Measurements from ENCODE around the gene PI4KA. TPM values are rescaled to one million over a fixed set of nuclear protein-coding genes. Genes with fewer than 3 reads are reported as not detected.

Gene PI4KA
- total RNA-seq, 1 donor from 2014 or later: 117 TPM

- intact Hi-C loops (cut with micrococcal nuclease): no loop called here
These were observed 79.4 kb downstream of the PI4KA start for GRCh38 chr22:20779014-20779817.

DNA sequence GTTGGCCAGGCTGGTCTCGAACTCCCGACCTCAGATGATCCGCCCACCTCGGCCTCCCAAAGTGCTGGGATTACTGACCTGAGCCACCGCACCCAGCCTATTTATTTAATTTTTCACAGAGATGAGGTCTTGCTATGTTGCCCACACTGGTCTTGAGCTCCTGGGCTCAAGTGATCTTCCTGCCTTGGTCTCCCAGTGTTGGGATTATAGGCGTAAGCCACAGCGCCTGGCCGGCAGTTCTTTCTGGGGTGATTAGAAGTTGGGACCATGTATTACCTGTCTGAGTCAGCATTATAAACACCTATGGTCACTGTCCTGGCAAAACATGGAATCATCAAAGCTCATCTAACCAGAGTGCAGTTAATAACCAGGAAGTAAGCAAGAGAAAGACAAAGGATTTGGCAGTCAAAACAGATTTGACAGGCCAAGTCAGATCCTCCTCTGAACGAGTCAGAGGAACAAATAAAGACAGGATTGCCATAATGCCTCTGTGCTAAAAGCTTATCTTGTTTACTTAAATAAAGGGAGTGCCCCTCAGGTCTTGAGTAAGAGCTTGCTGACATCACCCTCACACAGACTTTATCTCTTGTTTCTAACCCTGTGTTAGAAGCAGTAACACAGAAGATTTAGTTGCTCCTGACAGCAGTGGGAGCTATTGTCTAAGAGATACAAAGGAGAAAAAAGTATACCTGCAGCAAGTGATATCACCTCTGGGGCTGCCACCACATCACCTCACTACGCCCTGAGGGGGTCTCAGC is 81.0 kb downstream of the PI4KA start:
- intact Hi-C loops (cut with micrococcal nuclease): no loop called here

DNA sequence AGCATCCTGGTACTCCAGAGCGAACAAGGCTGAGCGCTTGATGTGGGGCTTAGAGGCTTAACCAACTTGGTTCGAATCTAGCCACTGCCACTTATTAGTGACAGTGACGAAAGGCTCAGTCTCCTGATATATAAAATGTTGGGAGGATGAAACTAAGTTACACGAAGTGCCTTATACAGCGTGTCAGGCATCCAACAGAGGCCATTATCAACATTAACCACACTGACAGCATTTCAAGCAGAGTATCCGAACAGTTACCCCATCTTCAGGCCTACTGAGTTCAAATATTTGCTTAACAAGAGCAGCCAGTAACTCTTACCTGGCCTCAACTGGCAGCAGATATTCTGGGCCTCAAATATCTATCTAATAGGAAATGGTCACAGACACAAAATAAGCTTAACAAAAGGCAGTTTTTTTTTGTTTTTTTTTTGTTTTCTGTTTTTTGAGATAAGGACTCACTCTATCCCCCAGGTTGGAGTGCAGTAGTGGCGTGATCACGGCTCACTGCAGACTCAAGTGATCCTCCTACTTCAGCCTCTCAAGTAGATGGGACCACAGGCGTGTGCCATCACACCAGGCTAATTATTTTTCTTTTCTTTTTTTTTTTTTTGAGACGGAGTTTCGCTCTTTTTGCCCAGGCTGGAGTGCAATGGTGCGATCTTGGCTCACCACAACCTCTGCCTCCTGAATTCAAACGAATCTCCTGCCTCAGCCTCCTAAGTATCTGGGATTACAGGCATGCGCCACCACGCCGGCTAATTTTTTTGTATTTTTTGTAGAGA is 81.8 kb downstream of the PI4KA start:
- intact Hi-C loops (cut with micrococcal nuclease): no loop called here

GRCh38 chr22:20775342-20775895 is 83.2 kb downstream of the PI4KA start:
- intact Hi-C loops (cut with micrococcal nuclease): no loop called here

GRCh38 chr22:20774882-20775281 is 83.7 kb downstream of the PI4KA start:
- intact Hi-C loops (cut with micrococcal nuclease): no loop called here

- intact Hi-C loops (cut with micrococcal nuclease): no loop called here
These were observed 84.8 kb downstream of the PI4KA start, which contains the start of gene SERPIND1 for GRCh38 chr22:20773793-20774212. SERPIND1 (plus strand) TSS chr22:20774113; CDS start chr22:20779313, 5,200 bp downstream.

DNA sequence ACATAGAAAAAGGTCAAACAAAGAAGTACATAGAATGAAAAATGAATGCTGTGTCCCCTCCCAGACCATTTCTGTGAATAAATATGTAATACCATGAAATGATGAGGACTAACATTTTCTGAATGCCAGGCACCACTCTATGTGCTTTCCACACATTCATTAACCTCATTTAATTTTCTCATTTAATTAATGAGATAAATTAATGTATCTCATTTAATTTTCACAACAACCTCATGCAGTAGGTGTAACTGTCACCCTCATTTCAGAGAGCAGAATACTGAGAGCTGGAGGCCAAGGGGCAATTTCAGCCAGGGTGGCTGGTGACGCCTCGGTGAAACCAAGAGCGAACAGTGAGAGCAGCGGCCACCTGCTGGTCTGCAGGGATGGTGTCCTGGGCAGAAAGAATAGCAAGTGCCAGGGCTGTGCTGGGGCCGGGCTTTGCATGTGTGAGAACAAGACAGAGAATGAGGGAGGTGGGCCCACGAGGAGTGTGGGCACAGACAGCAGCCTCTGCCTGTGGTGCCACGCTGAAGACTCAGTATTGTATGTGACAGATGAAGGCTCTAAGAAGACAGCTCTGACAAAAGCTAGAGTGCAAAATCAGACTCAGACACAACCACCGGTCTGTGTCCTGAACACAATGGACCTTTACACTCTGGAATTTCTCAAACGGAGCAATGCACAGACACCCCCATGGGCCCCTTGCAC is 86.5 kb downstream of the PI4KA start:
- intact Hi-C loops (cut with micrococcal nuclease): no loop called here

DNA sequence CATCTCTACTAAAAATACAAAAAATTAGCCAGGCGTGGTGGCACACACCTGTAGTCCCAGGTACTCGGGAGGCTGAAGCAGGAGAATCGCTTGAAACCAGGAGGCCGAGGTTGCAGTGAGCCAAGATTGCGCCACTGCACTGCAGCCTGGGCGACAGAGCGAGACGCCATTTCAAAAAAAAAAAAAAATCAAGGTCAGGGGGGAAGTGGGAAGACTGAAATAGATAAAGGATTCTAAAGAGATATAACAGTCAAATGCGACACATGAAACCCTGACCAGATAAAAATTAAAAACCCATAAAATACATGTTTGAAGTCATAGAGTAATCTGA is 89.2 kb downstream of the PI4KA start:
- intact Hi-C loops (cut with micrococcal nuclease): loop anchor here (10.0 kb wide), 1 partner anchor 55 kb away; no protein-coding TSS in a partner anchor

- intact Hi-C loops (cut with micrococcal nuclease): loop anchor here (10.0 kb wide), 1 partner anchor 58 kb away; no protein-coding TSS in a partner anchor
These were observed 92.1 kb downstream of the PI4KA start for GRCh38 chr22:20766530-20766929.

DNA sequence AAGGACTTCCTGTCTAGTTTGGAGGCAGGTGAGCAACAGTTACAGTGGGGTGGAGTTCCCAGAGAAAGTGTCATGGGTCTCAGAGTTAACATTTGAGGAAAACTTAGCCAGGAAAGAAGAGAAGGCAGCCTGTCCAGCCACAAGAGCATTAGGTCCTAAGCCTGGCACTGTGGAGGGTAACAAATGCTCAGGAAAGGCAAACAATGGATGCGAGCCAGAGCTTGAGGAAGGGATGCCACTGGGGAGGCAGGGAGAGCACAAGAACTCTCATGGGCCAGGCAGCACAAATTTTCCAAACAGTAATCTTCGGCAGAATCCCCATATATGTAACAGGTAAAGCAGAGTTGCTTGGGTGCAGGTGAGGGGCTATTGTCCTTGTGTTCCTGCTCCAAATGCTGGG is 92.7 kb downstream of the PI4KA start:
- intact Hi-C loops (cut with micrococcal nuclease): loop anchor here (10.0 kb wide), 1 partner anchor 59 kb away; no protein-coding TSS in a partner anchor

DNA sequence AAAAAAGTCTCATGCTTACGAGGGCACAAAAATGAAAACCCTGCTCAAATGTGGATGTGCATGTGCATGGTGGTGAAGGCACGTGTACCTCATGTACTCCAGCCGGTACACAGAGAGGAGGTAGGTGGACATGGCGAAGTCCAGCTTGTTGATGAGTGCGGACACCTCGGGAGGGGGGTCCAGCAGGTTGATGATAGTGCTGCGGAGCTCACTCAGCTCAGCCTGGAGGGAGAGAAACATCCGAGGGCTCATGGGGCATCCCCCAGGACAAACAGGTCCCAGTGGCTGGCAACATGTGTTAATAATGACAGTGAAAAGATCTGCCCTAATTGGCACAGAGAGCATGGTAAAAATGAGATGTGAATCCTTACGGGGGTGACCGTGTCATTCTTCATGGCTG is 93.9 kb downstream of the PI4KA start:
- intact Hi-C loops (cut with micrococcal nuclease): loop anchor here (10.0 kb wide), 1 partner anchor 60 kb away; no protein-coding TSS in a partner anchor

GRCh38 chr22:20764471-20764720 is 94.2 kb downstream of the PI4KA start:
- intact Hi-C loops (cut with micrococcal nuclease): loop anchor here (10.0 kb wide), 1 partner anchor 60 kb away; no protein-coding TSS in a partner anchor

DNA sequence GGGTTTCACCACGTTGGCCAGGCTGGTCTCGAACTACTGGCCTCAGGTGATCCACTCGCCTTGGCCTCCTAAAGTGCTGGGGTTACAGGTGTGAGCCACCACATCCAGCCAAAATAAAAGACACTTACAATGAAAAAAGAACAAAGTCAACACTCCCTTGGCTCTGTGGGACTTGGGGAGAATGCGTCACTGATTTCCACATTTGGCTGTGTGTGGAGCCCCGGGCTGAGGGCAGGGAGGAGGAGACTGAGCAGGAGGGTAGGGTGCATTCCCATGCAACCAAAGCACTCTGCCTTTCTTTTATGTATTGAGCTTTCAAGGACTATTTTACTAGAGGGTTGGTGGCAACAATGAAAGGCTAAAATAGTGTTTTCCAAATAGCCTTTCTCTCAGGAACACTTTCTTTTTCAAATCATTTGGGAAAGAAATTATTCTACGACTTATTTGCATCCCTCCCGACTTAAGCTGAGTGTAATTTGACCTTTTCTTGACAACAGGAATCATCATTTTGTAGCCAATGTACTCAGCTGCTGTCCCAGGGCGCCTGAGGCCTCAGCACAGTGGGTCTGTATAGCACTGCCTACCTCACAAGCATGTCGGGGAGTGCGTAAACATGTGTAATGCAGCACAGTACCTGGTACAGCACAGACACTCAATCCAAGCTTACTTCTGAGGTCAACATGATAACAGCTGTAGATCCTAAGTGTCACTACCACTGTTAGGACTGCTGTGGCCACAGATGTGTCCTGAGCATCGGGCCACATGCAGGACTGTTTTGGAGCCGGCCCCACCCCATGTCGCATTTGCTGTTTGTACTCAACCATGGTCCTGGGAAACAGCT is 94.8 kb downstream of the PI4KA start:
- intact Hi-C loops (cut with micrococcal nuclease): loop anchor here (10.0 kb wide), 1 partner anchor 61 kb away; no protein-coding TSS in a partner anchor

DNA sequence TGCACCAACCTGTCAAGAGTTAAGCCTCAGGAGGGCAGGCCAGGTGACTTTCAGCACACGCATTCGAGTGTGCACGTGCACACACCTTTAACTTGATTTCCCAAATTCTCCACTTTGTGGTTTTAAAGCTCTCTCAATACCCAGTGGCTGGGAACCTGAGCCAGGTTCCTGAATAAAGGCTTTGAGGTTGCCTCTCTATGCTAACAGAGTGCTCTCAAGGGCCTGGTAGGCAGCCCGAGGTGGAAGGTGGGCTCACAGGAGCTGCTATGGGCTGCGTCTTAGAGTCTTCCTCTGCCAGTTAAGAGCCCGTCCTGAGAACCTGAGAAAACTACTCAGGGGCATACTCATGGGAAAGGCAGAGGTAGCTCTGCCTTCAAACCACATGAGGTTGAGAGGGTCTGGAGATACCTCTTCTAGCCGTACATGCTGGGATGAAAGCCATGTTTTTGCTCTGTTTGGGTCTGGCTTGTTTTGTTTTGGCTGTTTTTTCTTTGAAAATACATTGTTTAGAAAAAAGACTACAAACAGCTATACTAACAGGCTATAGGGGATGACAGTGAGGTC is 96.3 kb downstream of the PI4KA start:
- intact Hi-C loops (cut with micrococcal nuclease): loop anchor here (10.0 kb wide), 1 partner anchor 62 kb away; no protein-coding TSS in a partner anchor

DNA sequence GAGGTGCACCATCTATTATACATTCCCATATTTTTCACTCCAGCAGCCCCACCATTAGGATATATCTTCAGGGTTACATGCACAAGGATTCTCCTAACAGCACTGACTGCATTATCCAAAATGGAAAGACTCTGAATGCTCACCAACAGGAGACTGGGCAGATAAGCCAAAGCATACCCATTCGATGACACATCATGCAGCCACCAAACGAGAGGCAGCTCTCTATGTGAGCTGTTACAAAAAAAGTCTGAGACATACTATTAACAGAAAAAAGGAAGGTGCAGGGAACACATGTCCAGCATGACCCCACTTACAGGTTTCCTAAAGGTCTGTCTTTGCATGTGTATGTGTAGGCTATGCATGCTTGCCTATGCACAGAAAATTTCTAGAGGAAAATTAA is 97.1 kb downstream of the PI4KA start:
- intact Hi-C loops (cut with micrococcal nuclease): loop anchor here (10.0 kb wide), 1 partner anchor 63 kb away; no protein-coding TSS in a partner anchor

- intact Hi-C loops (cut with micrococcal nuclease): loop anchor here (10.0 kb wide), 1 partner anchor 65 kb away; no protein-coding TSS in a partner anchor
These were observed 98.5 kb downstream of the PI4KA start for GRCh38 chr22:20760084-20760483.

DNA sequence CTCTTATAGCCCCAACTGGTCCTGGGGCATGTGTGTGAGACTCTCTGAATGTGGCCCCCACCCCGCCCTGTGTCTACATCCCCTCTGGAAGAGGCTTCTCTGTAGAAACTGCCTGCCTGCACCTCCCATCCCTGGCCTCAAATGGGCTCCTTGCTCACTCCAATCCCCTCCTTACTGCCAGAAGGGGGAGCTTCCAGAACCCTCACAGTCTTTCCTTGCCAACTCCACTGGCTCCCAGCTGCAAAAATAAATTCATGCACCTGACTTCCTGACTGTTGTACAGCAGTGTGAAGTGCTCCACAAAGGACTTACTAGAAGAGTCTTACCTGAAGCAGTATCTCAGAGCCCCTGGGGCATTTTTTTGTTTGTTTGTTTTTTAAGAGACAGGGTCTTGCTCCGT is 99.9 kb downstream of the PI4KA start:
- intact Hi-C loops (cut with micrococcal nuclease): no loop called here

- intact Hi-C loops (cut with micrococcal nuclease): no loop called here
These were observed 101.8 kb downstream of the PI4KA start for GRCh38 chr22:20756846-20757245.

DNA sequence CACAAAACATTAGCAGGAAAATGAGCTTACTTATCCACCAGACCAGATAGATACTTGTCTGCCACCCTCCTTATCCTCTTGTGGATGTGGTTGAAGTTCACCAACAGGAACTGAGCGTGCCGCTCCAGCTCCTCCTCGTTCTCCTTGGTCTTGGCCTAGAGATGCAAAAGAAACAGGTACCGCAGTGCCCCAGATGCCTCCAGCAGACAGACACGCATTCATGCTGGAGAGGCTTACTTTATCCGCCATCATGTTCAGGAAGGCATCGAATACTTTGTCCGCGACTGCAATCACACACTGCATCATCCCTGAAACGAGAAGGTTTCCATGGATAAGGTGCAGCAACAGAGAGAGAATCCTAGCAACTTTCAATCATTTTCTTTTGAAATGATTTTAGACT is 105.7 kb downstream of the PI4KA start:
- intact Hi-C loops (cut with micrococcal nuclease): no loop called here

Data from T-helper 1 cell treated with Interleukin-12 subunit alpha and Interleukin-12 subunit beta and Interleukin-4 antibody, amounts not matched to agents 30 ng/mL and 1 ng/mL, for 36 hours (primary cell).